ENCODE measurements around the gene ZNF19.
A peak's percentile ranks its signal among the peaks of the same experiment; 100 is the strongest.
"Not testable (repeated sequence)": the region's sequence is repeated elsewhere in the genome, so short reads cannot be mapped to it uniquely, and the experiment has no call there.

ZNF19 gene

DNA sequence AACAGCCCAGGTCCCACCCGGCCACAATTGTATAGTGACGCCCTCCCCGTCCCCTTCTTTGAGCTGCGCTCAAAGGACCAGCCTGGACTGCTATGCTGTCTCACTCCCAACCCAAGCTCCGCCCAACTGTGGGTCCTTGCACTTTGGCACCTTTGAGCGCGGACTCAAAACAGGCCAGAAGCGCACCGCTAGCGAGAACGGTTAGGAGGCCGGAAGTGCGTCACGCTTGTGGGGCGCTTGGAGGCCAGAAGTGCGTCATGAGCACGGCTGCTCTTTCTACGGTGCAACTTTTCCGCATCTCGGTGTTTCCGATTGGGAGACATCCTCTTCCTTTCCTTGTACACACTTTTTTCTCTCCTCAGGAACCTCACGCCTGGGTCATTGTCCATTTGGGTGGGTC lies at the start of gene ZNF19:
TSS of gene ZNF19 (minus strand) at position 203 of the 400 bp plus-strand sequence. CDS start 7,210 bp downstream, outside the sequence.
- DNase-seq (ENCODE audit: low read depth) = no peak

DNA sequence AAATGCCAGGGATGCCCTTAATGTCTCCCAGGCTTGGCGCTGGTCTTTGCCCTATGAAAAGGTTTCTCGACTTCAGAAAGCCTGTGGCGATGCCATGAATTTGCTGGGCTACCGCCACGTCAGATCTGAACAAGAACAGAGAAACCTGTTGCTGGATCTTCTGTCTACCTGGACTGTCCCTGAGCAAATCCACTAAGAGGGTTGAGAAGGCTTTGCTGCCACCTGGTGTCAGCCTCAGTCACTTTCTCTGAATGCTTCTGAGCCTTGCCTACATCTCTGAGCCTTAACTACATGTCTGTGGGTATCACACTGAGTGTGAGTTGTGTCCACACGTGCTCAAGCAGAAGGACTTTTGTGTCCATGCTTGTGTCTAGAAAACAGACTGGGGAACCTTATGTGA lies 48.5 kb upstream of the ZNF19 start:
- peak; percentile 6 for DNase-seq (ENCODE audit: low read depth)

DNA sequence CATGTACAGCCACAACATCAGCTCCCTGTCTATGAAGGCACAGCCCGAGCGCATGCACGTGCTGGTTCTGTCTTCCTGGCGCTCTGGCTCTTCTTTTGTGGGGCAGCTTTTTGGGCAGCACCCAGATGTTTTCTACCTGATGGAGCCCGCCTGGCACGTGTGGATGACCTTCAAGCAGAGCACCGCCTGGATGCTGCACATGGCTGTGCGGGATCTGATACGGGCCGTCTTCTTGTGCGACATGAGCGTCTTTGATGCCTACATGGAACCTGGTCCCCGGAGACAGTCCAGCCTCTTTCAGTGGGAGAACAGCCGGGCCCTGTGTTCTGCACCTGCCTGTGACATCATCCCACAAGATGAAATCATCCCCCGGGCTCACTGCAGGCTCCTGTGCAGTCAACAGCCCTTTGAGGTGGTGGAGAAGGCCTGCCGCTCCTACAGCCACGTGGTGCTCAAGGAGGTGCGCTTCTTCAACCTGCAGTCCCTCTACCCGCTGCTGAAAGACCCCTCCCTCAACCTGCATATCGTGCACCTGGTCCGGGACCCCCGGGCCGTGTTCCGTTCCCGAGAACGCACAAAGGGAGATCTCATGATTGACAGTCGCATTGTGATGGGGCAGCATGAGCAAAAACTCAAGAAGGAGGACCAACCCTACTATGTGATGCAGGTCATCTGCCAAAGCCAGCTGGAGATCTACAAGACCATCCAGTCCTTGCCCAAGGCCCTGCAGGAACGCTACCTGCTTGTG lies 47.8 kb upstream of the ZNF19 start:
- no peak for DNase-seq (ENCODE audit: low read depth)

DNA sequence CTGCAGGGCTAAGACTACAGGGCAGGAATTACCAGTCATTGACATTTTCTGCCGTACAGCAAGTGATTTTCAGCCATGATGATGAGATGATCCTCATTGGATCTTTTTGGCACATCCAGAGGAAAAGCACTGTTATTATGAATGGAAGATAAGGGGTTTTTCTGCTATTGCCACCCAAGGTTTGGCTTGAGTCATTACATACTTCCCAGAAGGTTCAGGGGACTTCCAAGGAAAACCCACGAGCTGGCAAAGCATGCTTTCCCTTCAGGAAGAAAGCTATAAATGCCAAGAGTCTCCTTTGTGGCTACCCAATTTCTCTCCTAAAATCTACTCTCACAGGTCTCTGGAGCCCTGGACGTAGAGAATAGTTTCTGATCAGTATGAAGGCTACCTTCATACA lies 43.2 kb upstream of the ZNF19 start:
- no peak for DNase-seq (ENCODE audit: low read depth)

DNA sequence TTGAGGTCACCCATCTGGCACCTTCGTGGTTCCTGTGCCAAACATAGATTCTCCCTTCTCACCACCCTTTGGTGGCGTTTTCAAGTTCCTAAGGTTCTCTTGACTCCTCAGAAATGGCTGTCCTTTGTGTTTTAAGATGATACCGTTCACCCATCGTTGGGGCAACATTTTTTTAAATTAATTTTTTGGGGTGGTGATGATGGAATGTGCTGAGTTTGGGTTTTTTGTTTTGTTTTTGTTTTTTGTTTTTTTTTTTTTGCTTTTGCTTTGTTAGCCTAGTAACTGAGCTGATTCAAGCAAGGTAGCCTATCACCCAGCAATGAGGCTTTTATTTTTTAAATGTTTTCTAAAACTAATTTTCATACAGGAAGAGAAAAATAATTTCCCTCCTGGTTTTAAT lies 39.7 kb upstream of the ZNF19 start:
- no peak for DNase-seq (ENCODE audit: low read depth)

DNA sequence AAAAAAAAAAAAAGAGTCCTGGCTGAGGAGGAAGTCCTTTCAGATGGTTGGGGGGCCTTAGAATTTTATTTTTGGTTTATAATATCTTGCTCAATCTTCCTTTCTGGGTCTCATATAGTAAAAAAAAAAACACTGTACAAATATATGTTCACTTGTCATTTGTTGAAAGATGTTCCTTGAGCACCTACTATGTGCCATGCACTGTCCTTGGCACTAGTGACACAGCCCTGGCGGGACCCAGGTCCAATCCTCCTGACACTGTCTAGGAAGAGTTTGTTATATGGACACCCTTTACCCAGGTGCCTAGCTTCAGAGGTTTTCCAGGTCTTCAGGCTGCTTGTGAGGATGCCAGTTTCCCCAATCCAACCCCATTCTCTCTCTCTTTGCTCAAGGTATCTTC lies 39.1 kb upstream of the ZNF19 start:
- DNase-seq (ENCODE audit: low read depth) = no peak

DNA sequence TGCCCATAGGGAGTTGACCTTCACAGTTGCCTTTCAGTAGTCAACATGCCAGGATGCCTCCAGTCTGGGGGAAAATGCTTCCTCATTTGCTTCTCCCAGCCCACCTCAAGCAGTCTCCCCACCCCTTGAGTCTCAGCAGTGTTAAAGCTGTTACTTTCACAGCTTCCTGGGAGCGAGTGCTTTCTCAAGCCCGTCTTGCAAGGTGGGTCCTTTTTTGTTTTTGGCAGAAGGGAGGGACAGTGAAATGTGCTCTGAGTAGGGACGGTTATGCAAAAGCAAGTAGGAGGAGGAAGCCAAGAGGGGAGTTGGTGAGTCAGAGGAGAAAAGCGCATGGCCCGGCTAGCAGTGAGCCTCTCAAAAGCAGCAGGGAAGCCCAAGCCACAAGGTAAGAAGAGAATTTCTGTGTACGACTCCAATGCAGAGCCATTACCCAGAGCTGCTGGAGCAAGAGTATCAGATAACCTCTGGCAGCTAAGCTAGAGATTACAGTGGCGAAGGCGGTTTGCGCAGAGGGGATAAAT lies 37.0 kb upstream of the ZNF19 start, which contains the start of gene CHST4:
TSS of gene CHST4 (plus strand) at position 316 of the 521 bp plus-strand sequence. CDS start 10,252 bp downstream, outside the sequence.
- no peak for DNase-seq (ENCODE audit: low read depth)

DNA sequence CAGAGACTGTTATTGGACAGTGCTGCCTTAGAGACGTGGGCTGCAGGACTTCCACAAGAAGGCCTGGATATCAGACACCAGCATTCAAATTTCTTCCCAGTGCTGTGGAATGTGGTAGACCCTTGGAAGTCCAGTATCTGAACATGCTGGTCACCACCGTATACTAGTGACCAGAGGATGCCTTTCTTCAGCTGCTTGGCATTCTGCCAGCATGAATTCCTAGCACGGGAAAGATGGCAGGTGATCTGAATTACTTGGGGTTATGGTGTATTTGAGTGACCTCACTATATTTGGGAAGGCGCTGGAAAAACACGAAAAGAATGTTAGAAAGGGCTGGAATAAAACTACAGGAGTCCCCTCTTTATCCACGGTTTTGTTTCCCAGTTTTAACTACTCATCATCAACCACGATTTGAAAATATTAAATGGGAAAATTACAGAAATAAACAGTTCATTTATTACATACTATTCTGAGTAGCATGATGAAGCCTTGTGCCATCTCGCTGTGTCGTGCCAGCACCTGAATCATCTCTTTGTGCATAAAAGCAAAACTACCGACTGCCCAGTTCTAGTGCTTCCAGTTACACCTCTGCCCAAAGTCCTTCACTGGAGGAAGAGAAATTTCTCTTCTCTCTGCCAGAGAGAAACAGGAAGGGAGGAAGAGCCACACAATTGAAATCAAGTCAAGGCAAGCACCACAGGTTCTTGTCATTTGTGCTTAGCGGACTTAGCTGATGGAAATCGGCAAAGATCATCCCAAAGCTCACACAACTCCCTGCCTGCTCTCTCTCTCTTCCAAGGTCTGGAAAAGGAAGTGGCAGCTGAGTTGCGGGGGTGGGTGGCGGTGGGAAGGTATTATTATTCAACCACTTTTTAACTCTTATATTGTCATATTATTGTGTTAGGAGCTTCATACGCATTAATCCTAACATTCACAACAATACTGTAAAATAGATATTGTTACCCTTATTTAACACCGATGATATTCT lies 35.7 kb upstream of the ZNF19 start:
- DNase-seq (ENCODE audit: low read depth) = no peak

DNA sequence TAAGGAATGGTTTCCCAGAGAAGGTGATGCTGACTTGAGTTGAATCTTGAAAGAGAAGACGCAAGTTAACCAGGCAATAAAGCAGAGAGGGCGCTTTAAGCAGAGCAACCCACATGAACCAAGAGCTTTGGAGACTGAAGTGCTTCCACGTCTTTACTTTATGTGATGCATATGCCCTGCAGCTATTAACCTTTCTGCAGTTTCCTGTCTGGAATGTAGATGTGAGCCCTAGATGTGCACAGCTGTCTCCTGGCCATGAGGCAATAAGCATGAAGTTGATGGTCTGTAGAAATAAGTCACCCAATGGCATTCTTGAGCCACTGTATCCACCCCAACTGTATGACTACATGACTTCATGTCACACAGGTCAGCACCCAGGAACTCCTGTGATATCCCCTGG lies 31.4 kb upstream of the ZNF19 start:
- no peak for DNase-seq (ENCODE audit: low read depth)

DNA sequence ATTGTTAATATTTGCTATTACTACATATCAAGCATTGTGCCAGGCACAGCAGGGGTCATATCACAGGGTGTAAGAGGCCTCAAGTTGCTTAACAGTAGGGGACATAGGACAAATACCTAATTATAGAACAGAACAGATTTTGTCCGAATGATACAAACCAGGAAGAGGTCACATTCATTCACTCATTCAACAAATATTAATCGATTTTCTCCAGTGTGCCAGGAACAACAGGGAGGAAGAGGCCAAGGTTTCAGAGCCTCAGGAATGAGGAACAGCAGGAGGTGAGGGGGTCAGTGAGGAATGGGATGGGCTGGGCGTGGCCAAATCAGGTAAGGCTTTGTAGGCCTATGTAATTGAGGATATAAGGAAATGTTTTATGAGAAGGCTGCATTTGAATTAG lies 25.9 kb upstream of the ZNF19 start:
- no peak for DNase-seq (ENCODE audit: low read depth)

DNA sequence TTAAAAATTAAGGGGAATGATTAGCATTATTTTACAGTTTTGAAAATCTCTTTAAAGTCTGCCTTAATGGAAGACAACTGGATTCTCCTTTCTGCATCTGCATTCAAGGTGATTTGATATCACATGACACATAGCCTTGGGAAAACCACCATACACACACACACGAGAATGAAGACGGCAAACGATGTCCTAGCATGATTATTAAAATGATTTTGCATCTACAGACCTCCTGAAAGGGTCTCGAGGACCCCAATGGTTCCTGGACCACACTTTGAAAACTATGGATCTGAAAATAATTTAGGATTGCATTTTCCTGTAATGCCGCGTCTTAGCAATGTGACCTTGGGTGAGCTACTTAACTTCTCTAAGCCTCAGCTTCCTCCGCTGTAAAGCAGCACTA lies 25.4 kb upstream of the ZNF19 start:
- DNase-seq (ENCODE audit: low read depth) = no peak

DNA sequence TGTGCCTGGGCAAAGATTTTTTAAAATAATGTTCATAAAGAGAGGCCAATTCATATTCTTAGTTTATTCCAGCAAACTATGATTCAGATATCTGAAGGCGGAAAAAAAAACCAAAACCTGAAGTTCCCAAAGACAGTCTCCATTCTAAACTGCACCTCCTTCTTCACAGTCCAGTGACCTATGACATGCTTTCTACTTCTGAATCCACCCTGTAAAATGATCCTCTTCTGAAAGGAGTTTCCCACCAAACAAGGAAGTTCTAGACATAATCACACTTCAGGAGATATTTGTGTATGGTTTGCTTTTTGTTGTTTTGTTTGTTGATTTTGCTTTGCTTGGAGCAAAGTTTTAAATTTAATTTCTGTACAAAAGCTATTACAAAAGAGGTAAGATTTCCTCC lies 24.2 kb upstream of the ZNF19 start:
- no peak for DNase-seq (ENCODE audit: low read depth)

DNA sequence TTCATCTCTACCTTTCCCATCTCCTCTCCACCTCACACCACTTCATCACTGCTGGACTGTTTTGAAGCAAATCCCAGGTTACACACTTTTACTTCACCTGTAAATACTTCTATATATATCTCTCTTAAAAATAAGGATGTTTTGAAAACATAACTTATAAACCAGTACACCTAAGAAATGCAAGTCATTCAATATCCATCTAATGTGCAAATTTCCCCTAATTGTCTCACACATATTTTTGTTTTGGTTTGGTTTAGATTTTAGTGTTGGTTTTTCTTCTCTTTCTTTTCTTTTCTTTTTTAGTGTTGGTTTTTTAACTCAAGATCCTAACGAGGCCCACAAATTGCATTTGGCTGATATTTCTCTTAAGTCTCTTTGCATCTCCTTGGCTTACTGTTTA lies 17.9 kb upstream of the ZNF19 start:
- DNase-seq (ENCODE audit: low read depth) = no peak

DNA sequence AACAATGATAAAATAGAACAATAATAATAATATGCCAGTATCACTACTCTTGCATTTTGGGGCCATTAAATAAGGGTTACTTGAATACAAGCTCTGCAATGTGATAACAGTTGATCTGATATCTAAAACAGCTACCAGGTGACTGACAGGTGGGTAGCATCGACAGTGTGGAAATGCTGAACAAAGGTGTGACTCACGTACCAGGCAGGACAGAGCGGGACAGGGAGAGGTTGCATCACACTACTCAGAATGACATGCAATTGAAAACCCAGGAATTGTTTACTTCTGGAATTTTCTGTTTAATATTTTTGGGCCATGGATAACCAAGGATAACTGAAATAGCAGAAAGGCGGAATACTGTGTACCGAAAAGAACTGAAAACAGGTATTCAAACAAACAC lies 15.8 kb upstream of the ZNF19 start:
- DNase-seq (ENCODE audit: low read depth) = no peak

DNA sequence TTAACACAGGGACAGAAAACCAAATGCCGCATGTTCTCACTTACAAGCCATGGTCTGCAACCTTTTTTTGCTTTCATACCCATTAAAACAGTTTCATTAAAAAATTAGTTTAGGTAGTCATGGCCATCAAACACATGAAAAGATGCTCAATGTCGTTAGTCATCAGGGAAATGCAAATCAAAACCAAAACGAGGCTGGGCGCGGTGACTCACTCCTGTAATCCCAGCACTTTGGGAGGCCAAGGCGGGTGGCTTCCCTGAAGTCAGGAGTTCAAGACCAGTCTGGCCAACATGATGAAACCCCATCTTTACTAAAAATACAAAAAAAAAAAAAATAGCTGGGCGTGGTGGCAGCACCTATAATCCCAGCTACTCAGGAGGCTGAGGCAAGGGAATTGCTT lies 14.9 kb upstream of the ZNF19 start:
- not testable (repeated sequence) for DNase-seq (ENCODE audit: low read depth)

DNA sequence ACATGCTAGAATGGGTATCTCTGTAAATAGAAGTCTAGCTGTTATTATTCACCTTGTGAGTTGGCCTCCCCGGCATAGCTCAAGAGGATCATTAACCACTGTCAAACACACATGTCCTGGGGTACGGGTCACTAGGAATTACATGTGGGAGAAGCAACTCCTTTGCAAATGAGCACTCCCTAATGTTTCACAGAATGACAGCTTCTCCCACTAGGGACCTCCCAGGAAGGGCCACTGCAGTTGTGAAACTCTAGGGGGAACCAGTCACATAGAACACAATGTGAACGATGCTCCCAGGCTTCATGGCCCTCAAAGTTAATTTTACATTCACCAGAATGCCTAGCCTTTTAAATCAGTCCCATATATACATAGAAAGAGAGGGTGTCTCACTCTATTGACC lies 12.4 kb upstream of the ZNF19 start:
- DNase-seq (ENCODE audit: low read depth) = no peak

DNA sequence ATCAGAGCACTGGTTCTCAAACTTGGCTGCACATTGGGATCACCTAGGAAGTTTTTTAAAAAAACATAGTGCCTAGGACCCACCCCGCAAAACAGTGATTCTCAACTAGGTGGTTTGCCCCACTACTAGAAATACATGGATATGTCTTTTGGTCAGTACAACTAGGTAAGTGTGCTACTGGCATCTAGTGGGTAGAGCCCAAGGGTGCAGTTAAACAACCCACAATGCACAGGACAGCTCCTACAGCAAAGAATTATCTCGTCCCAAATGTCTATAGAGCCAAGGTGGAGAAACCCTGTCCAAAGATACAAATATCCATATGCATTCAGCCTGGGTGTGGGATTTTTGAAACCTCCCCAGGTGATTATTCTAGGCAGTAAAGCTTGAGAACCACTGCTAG lies 11.8 kb upstream of the ZNF19 start:
- DNase-seq (ENCODE audit: low read depth) = no peak

DNA sequence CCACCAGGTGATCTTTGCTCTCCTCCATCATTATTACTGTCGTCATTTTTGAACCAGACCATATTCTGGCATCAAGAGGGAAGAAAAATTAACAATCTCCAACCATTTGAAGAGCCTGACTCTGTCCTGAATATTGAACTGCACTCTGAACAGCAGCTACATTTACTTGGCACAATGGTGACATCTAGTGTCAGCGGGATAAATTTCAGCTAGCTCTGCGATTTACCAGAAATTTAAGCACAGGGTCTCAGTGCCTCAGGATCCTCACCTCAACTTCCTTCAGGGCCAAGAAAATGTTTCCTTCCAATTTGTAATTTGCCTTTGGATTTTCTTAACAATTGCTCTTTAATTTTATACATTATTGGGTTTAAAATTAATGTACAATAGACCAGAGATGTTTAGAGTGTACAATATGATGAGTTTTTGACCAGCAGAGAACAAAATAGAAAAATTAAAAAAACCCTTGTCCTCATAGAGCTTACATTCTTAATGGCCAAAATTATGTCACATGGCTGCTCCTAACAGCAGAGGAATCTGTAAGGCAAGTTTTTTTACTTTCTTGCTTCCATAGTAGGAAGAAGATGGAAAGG lies 10.7 kb upstream of the ZNF19 start:
- peak; percentile 20 for DNase-seq (ENCODE audit: low read depth)

DNA sequence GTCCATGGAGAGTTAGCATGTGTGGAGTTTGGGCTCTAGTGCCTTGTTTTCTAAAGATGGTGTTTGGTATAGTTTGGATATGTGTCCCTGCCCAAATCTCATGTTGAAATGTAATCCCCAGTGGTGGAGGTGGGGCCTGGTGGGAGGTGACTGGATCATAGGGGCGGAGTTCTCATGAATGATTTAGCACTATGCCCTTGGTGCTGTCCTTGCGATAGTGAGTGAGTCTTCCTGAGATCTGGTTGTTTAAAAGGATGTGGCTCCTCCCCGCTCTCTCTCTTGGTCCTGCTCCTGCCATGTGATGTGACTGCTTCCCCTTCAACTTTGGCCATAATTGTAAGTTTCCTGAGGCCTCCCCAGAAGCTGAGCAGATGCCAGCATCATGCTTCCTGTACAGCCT lies 8.9 kb upstream of the ZNF19 start:
- no peak for DNase-seq (ENCODE audit: low read depth)

DNA sequence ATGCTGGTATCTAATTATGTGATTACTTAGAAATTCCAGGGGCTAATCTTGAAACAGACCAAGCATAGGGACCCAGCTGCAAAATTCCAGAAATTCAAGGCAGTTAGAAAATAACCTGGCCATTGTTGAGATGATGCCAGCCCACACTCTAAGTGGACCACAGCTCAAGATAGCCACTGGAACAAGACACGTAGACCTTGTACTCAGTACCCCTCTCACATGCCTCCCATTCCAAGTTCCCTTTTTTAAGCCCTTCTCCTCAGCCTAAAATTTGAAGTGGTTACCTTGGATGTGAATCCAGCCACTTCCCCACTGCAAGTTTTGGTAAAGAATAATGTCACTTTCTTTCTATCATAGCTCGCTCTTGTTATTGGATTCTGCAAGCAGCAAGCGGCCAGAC lies 4.1 kb upstream of the ZNF19 start:
- DNase-seq (ENCODE audit: low read depth) = no peak

DNA sequence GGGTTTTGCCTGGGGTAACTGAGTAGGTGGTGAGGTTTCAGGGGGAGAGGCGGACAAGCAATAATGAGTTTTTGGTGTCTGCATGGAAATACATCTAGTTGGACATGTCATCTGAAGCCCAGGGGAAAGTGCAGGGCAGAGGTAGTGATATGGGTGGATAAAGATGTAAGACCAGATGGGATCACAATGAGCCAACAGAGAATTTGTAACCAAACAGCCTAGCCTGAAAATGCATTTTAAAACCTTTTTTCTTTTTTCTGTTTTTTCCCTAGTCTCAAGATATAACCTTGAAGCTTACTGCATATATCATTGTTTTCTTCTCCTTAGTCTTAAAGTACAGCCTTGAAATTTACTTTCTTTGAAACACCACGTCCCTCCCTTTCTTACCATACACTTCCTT lies 3.7 kb upstream of the ZNF19 start:
- DNase-seq (ENCODE audit: low read depth) = no peak

DNA sequence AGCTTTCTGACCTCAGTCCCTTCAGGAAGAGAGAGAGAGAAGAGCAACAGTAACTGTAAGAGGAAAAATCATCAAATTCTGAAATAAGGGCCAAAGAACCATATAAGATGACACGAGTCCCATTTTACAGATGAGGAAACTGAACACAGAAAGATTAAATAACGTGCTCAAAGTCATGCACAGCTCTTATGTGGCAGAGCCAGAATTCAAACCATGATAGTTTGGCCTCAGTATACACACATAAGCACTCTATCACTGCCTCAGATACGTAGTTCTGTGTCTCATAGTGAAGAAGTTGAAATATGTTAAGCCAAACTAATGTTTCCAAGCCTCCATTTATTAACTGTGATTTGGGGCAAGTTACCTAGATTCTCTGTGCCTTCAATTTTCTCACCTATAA lies 1.9 kb upstream of the ZNF19 start:
- DNase-seq (ENCODE audit: low read depth) = no peak

DNA sequence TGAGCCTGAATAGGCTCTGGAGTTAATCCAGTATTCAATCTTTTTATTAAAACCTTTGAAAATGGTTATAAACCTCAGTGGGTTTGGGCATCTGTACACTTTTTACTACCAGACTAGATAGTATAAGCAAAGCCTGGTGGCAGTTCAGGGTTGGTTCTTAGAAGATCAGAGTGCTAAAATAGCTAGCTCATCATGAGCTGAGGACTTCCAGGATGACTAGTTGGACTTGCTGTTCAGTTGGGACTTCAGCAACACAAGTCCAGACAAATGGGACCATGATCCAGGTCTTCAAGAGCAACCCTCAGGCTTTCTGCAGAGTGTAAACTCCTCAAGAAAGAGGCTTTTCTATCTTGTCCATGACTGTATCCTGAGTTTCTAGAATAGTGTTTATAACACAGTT lies 1.2 kb upstream of the ZNF19 start:
- no peak for DNase-seq (ENCODE audit: low read depth)

All from stimulated activated CD8-positive, alpha-beta memory T cell treated with anti-CD3 and anti-CD28 coated beads, Interleukin-15, amount 100 ng/mL, for 1 hour (primary cell).